T-helper 2 cell treated with Interferon-gamma antibody and Interleukin-4, amounts not matched to agents 100 ng/mL and 5 ng/mL, for 36 hours (primary cell): ENCODE data around the gene ZNF883. TPM values are rescaled to one million over a fixed set of nuclear protein-coding genes. Genes with fewer than 3 reads are reported as not detected.
"Not testable (repeated sequence)": the region's sequence is repeated elsewhere in the genome, so short reads cannot be mapped to it uniquely, and the experiment has no call there.

ENCODE experiments used
- intact Hi-C: fragments of 100-400 bp; cut with micrococcal nuclease; formaldehyde crosslinking; loops from one replicate; pipeline ENCODE4 v1.15.1; 2023
- total RNA-seq: library from RNA; stranded (reverse); gene quantifications from 2 replicates; pipeline ENCODE4 v1.2.3, GENCODE V29; 2022

The ZNF883 gene
- 0.09 and 0.11 TPM in 2 replicates for total RNA-seq

- intact Hi-C loops, result no loop called here
Observed at GRCh38 chr9:113011911-113012381, at the start of gene ZNF883. TSS of gene ZNF883 (minus strand) at chr9:113012192.

GRCh38 chr9:113061072-113061850 is 49.3 kb upstream of the ZNF883 start:
- intact Hi-C loops, result not testable (repeated sequence)

- intact Hi-C loops, result not testable (repeated sequence)
Observed at GRCh38 chr9:113059581-113060284, 47.7 kb upstream of the ZNF883 start.

GRCh38 chr9:113057193-113057592 is 45.2 kb upstream of the ZNF883 start:
- intact Hi-C loops, result no loop called here

- intact Hi-C loops, result no loop called here
Observed at GRCh38 chr9:113056191-113057106, 44.5 kb upstream of the ZNF883 start, which contains the start of gene ZFP37. TSS of gene ZFP37 (minus strand) at chr9:113056724. CDS start at chr9:113056688, 36 bp downstream.

GRCh38 chr9:113042884-113043657 is 31.1 kb upstream of the ZNF883 start:
- intact Hi-C loops, result no loop called here

- intact Hi-C loops, result no loop called here
Observed at GRCh38 chr9:113026200-113026599, 14.2 kb upstream of the ZNF883 start.

- intact Hi-C loops, result no loop called here
Observed at GRCh38 chr9:113018247-113018646, 6.3 kb upstream of the ZNF883 start.

GRCh38 chr9:113012492-113012891 is 500 bp upstream of the ZNF883 start:
- intact Hi-C loops, result no loop called here

- intact Hi-C loops, result no loop called here
Observed at GRCh38 chr9:113005777-113006176, 6.2 kb downstream of the ZNF883 start.

GRCh38 chr9:112997236-112997941 is 14.6 kb downstream of the ZNF883 start:
- intact Hi-C loops, result no loop called here

- intact Hi-C loops, result no loop called here
Observed at GRCh38 chr9:112971415-112971814, 40.6 kb downstream of the ZNF883 start.

GRCh38 chr9:112970939-112971338 is 41.1 kb downstream of the ZNF883 start:
- intact Hi-C loops, result no loop called here

- intact Hi-C loops, result no loop called here
Observed at GRCh38 chr9:112969730-112970129, 42.3 kb downstream of the ZNF883 start.

GRCh38 chr9:112955550-112955949 is 56.4 kb downstream of the ZNF883 start:
- intact Hi-C loops, result no loop called here

GRCh38 chr9:112945620-112946208 is 66.3 kb downstream of the ZNF883 start:
- intact Hi-C loops, result no loop called here

GRCh38 chr9:112939418-112939817 is 72.6 kb downstream of the ZNF883 start:
- intact Hi-C loops, result no loop called here

GRCh38 chr9:112933696-112934095 is 78.3 kb downstream of the ZNF883 start:
- intact Hi-C loops, result no loop called here

- intact Hi-C loops, result no loop called here
Observed at GRCh38 chr9:112925058-112925641, 86.8 kb downstream of the ZNF883 start.
